Gastroesophageal sphincter (tissue), 4 donors: ENCODE results near the gene PTRH2. TPM values are rescaled to one million over a fixed set of nuclear protein-coding genes. Genes with fewer than 3 reads are reported as not detected.

Experiments used
- ATAC-seq: fragments of 150-250 bp; one replicate; pipeline ENCODE4 v1.9.1; 2016; ENCODE audit warnings: mild to moderate bottlenecking, moderate library complexity
- H3K27ac ChIP-seq, 4 donors: fragments of 200-600 bp; sonication (generic) in 3 of 4; 1 replicate in 3 of 4; 2 replicates in 1 of 4; pipeline ENCODE4 v1.5.1; 2016 to 2019
- H3K27me3 ChIP-seq: fragments of 200-600 bp; sonication (generic); one replicate; pipeline ENCODE4 v1.5.1; 2019
- H3K36me3 ChIP-seq, 2 donors: fragments of 200-600 bp; sonication (generic); one replicate each; pipeline ENCODE4 v1.5.1; 2019; ENCODE audit warnings: control low read depth in 1 of 2
- H3K4me1 ChIP-seq, 3 donors: fragments of 200-600 bp; sonication (generic); 1 replicate in 2 of 3; 2 replicates in 1 of 3; pipeline ENCODE4 v1.5.1; 2016 to 2019; ENCODE audit warnings: control low read depth in 2 of 3
- H3K4me3 ChIP-seq, 2 donors: fragments of 200-600 bp; sonication (generic); one replicate each; pipeline ENCODE4 v1.5.1; 2019; ENCODE audit warnings: mild to moderate bottlenecking in 1 of 2, moderate library complexity in 1 of 2
- H3K9me3 ChIP-seq, 3 donors: fragments of 200-600 bp; sonication (generic); one replicate each; pipeline ENCODE4 v1.5.1; 2017 to 2019; ENCODE audit warnings: control low read depth in 2 of 3
- EP300 ChIP-seq: sonication (generic); formaldehyde crosslinking; IDR thresholded peaks from one replicate; pipeline ENCODE4 v1.6.1; 2017; ENCODE audit warnings: antibody characterized with exemption, mild to moderate bottlenecking
- POLR2A ChIP-seq, 2 donors: fragments of 450-650 bp; IDR thresholded peaks; one replicate each; pipeline ENCODE4 v1.6.1; 2017; ENCODE audit warnings: antibody characterized with exemption in 2 of 2, mild to moderate bottlenecking in 2 of 2, moderate library complexity in 1 of 2
- POLR2AphosphoS5 ChIP-seq: sonication (generic); formaldehyde crosslinking; IDR thresholded peaks from one replicate; pipeline ENCODE4 v1.6.1; 2017; ENCODE audit warnings: antibody characterized with exemption
- whole genome bisulfite sequencing, 2 donors: methylation state at CpG; one replicate each; pipeline ENCODE4 v1.1.5; 2018; ENCODE audit warnings: low coverage in 1 of 2; 5-methylcytosine and 5-hydroxymethylcytosine counted together
- total RNA-seq, 4 donors: library from RNA; depleted of rRNA; stranded (reverse); fragments of >200 nt; gene quantifications; one replicate each; pipeline ENCODE4 v1.1.0, GENCODE V29; 2016
- TF ChIP-seq, protein P1 (sequence below), 4 experiments: fragments of 200-600 bp in 2 of 4; fragments of 450-650 bp in 2 of 4; sonication (generic) in 1 of 4; IDR thresholded peaks; one replicate each; pipeline ENCODE4 v1.5.1; 2017 to 2019; ENCODE audit warnings: antibody characterized with exemption in 4 of 4, mild to moderate bottlenecking in 2 of 4, moderate library complexity in 2 of 4

Gene PTRH2
- total RNA-seq, 4 donors from 2014 or later: 16.6 to 26.0 (median 24.3) TPM

DNA sequence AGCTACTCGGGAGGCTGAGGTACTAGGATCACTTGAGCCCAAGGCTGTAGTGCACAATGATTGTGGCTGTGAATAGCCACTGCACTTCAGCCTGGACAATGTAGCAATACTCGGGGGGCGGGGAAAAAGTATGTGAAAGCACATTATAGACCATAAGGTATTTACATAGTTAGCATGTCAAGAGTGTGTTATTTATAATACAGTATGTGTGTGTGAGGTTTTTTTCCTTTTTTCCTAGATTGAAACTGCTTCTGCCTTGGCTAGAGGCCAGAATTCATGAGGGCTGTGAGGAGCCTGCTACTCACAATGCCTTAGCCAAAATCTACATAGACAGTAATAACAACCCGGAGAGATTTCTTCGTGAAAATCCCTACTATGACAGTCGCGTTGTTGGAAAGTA is 30.5 kb downstream of the PTRH2 start:
- Histone ChIP-seq H3K4me1 (peaks cover 0 to 4% (median 0%) of the 10 kb centered on the region in 3 donors), H3K27ac (no peak overlapping the region), H3K9me3 (no peaks in the 10 kb centered on the region), H3K27me3 (no peaks in the 10 kb centered on the region), H3K36me3 (peaks cover 21 to 93% of the 10 kb centered on the region in 2 donors), H3K4me3 (no peak overlapping the region)
- no peak for ATAC-seq
- TF ChIP-seq POLR2AphosphoS5: no peak
- TF ChIP-seq EP300: no peak
- TF ChIP-seq, protein P1, sequence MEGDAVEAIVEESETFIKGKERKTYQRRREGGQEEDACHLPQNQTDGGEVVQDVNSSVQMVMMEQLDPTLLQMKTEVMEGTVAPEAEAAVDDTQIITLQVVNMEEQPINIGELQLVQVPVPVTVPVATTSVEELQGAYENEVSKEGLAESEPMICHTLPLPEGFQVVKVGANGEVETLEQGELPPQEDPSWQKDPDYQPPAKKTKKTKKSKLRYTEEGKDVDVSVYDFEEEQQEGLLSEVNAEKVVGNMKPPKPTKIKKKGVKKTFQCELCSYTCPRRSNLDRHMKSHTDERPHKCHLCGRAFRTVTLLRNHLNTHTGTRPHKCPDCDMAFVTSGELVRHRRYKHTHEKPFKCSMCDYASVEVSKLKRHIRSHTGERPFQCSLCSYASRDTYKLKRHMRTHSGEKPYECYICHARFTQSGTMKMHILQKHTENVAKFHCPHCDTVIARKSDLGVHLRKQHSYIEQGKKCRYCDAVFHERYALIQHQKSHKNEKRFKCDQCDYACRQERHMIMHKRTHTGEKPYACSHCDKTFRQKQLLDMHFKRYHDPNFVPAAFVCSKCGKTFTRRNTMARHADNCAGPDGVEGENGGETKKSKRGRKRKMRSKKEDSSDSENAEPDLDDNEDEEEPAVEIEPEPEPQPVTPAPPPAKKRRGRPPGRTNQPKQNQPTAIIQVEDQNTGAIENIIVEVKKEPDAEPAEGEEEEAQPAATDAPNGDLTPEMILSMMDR (IDR thresholded peaks at IDR 0.05): no peak
- TF ChIP-seq POLR2A (IDR thresholded peaks at IDR 0.05): no peak
- WGBS, 2 donors: 66 to 74% methylated on average over 7 of the region's 7 CpGs

DNA sequence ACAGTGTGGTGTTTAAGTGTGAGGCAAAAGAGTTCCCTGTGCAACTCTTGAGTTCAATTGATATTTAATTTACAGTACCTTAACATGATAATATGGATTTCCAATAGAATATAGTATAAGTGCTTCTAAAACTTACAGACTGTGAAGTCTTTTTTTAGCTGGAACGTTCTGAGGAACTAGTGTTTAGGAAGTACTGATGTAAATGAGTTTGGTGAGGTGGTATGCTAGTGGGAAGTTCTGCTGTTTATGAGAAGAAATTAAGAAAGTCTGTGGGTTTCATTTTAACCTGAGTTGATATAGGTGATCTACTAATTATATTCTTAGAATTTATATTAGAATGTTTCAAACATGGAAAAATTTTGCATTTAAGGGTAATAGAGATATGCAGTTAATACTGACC is 32.0 kb downstream of the PTRH2 start:
- H3K4me3 ChIP-seq: no peak overlapping the region
- H3K9me3 ChIP-seq: no peaks in the 10 kb centered on the region
- H3K27ac ChIP-seq: no peak overlapping the region
- peaks cover 0 to 4% (median 0%) of the 10 kb centered on the region in 3 donors for H3K4me1 ChIP-seq
- H3K36me3 ChIP-seq: peaks cover 14 to 93% of the 10 kb centered on the region in 2 donors
- H3K27me3 ChIP-seq: no peaks in the 10 kb centered on the region
- no peak for ATAC-seq
- TF ChIP-seq, protein P1 (IDR thresholded peaks at IDR 0.05): no peak
- TF ChIP-seq POLR2AphosphoS5: no peak
- TF ChIP-seq POLR2A (IDR thresholded peaks at IDR 0.05): no peak
- TF ChIP-seq EP300: no peak
- 55 to 60% methylated on average over 1 of the region's 1 CpG for WGBS, 2 donors

DNA sequence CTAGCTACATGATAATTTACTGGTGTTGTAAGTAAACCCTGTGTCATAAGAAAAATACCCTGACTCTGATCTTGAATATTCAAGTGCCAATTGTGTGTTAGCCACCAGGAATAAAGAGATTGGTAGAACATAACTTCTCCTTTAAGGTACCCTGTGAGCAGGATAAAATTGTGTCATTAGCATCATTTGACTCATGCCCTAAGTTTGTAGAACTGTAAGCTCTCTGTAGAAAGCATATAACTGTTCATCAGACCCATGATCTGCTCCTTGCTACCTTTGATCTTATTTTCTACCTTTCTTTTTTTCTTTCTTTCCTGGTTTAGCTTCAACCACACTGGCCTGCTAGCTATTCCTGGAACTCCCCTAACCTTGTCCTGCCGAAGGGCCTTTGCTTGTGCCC is 35.8 kb downstream of the PTRH2 start:
- Histone ChIP-seq H3K36me3 (peaks cover 0 to 89% of the 10 kb centered on the region in 2 donors), H3K9me3 (no peaks in the 10 kb centered on the region), H3K27me3 (no peaks in the 10 kb centered on the region), H3K4me3 (no peak overlapping the region), H3K27ac (no peak overlapping the region), H3K4me1 (peaks cover 0 to 16% (median 8%) of the 10 kb centered on the region in 3 donors)
- ATAC-seq: no peak
- TF ChIP-seq POLR2AphosphoS5: no peak
- TF ChIP-seq EP300: no peak
- WGBS, 2 donors: 88 to 100% methylated on average over 1 of the region's 1 CpG

DNA sequence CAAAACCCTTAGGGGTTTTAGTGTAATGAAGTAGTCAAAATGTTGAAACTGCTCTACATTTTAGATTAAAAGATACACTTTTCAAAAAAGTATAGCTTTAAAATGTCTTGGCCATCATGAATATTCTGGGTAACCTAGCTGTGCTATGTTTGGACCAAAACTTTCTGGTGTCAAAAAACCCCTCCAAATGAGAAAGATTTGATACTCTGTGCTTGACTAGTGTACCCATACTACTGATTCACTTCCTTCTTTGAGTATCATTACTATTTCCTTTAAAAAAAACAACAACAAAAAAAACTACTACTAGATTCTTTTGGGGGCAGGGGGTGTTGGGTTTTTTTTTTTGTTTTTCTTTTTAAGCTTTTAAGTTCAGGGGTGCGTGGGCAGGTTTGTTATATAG is 37.3 kb downstream of the PTRH2 start:
- Histone ChIP-seq H3K4me3 (no peak overlapping the region), H3K27me3 (no peaks in the 10 kb centered on the region), H3K9me3 (no peaks in the 10 kb centered on the region), H3K36me3 (peaks cover 4 to 89% of the 10 kb centered on the region in 2 donors), H3K27ac (no peak overlapping the region), H3K4me1 (peaks cover 0 to 16% (median 8%) of the 10 kb centered on the region in 3 donors)
- TF ChIP-seq, protein P1 (IDR thresholded peaks at IDR 0.05): no peak
- TF ChIP-seq POLR2A (IDR thresholded peaks at IDR 0.05): no peak
- no peak for TF ChIP-seq EP300
- TF ChIP-seq POLR2AphosphoS5: no peak
- no peak for ATAC-seq
- 100% methylated on average over 1 of the region's 1 CpG for WGBS, 2 donors

DNA sequence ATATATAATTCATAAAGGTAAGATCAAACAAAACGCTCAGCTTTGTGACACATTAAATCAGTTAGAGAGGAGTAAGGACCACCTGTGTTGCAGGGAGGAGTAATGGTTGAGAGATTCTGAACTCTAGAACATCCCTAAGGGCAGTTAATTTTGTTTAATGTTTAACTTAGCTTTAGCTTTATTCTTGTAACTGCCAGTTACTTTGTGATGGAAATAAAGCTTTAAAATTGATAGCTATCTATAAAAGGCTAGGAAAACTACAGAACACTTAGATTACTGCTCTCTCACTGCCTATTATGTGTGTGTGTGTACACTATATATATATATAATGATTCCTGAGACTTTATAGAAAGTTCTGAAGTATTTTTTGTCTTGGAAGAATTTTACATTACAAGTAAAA is 37.8 kb downstream of the PTRH2 start:
- ATAC-seq: no peak
- no peak overlapping the region for H3K27ac ChIP-seq
- peaks cover 7 to 89% of the 10 kb centered on the region in 2 donors for H3K36me3 ChIP-seq
- H3K9me3 ChIP-seq: no peaks in the 10 kb centered on the region
- no peaks in the 10 kb centered on the region for H3K27me3 ChIP-seq
- WGBS, 2 donors: 60 to 91% methylated on average over 1 of the region's 1 CpG
- TF ChIP-seq POLR2A (IDR thresholded peaks at IDR 0.05): no peak
- TF ChIP-seq EP300: no peak
- TF ChIP-seq POLR2AphosphoS5: no peak
- TF ChIP-seq, protein P1 (IDR thresholded peaks at IDR 0.05): no peak
- H3K4me1 ChIP-seq: peaks cover 0 to 16% (median 8%) of the 10 kb centered on the region in 3 donors
- no peak overlapping the region for H3K4me3 ChIP-seq
